ENCODE results near the gene C4orf54. TPM values are rescaled to one million over a fixed set of nuclear protein-coding genes. Genes with fewer than 3 reads are reported as not detected.

Gene C4orf54
- total and polyA plus RNA-seq, 2 of the 4 experiments (the other 2 are of a cell fraction): not detected

DNA sequence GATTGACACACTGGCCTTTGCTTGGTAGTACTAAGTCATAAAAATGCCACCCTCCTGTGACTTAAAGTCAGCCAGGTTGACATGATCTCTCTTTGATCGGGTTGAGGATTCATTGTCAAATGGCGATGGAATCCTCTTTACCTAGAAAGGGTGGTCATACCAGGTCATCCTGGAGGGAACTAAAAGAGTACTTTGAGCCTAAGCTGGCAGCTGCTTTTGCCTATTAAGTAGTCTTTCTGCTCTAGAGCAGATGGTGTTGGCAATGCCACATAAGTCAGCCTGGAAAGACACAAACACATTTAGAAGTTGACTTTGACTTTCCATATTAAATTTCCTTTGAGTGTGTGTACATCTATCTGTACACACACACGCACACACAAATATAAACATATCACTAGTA is 39.2 kb upstream of the C4orf54 start:
- DNase-seq: no peak
- POLR2A ChIA-PET (ENCODE audit: unreplicated experiment): no interaction called here
- Histone ChIP-seq H4K20me1 (ENCODE audit: insufficient read depth, low read length) (no peaks in the 10 kb centered on the region), H4K8ac (ENCODE audit: low read depth in 2 of 2, low read length in 2 of 2) (no peak overlapping the region), H4K91ac (ENCODE audit: insufficient read depth, low read depth, low read length) (no peak overlapping the region), H2AFZ (replicated peaks; ENCODE audit: low read length, poor library complexity) (no peak overlapping the region), H2BK15ac (ENCODE audit: low read depth, low read length) (no peak overlapping the region), H2BK5ac (ENCODE audit: low read depth, low read length, poor library complexity, severe bottlenecking) (no peak overlapping the region), H3K4me3 (ENCODE audit: insufficient read depth, low read depth, low read length) (no peak overlapping the region), H3K56ac (ENCODE audit: extremely low read depth, insufficient read depth, low read length) (no peak overlapping the region), H3K79me1 (ENCODE audit: low read depth in 1 of 2, low read length in 2 of 2) (no peaks in the 10 kb centered on the region), H3K9me3 (ENCODE audit: control insufficient read depth, insufficient read depth, low read length) (no peaks in the 10 kb centered on the region), H2AK5ac (ENCODE audit: low read depth, low read length) (no peak overlapping the region), H3K14ac (replicated peaks; ENCODE audit: low read depth, low read length) (no peak overlapping the region), H3K9ac (ENCODE audit: low read depth, low read length) (no peak overlapping the region), H2BK120ac (ENCODE audit: low read depth, low read length) (no peak overlapping the region), H3K27me3 (ENCODE audit: control insufficient read depth, insufficient read depth, low read length) (peaks cover 2% of the 10 kb centered on the region; the same call in 1 of the 2 replicates), H2AK9ac (replicated peaks; ENCODE audit: low read depth, low read length, poor library complexity) (no peak overlapping the region), H3K4me1 (ENCODE audit: control insufficient read depth, insufficient read depth, low read length) (no peaks in the 10 kb centered on the region), H3K36me3 (ENCODE audit: control insufficient read depth, insufficient read depth, low read length) (no peaks in the 10 kb centered on the region), H3K27ac (ENCODE audit: insufficient read depth, low read length) (no peak overlapping the region), H3K4ac (ENCODE audit: low read depth, low read length) (no peak overlapping the region), H3K9me1 (ENCODE audit: insufficient read depth, low read length) (no peaks in the 10 kb centered on the region), H3K18ac (ENCODE audit: low read depth, low read length) (no peak overlapping the region), H4K5ac (ENCODE audit: low read depth, low read length) (no peak overlapping the region), H3K4me2 (ENCODE audit: low read depth, low read length) (no peak overlapping the region), H2BK20ac (ENCODE audit: low read depth, low read length) (no peak overlapping the region), H3K23ac (ENCODE audit: low read depth, low read length) (no peak overlapping the region)
- WGBS, 2 experiments (ENCODE audit: extremely low coverage in 2 of 2, insufficient read length in 1 of 2): no CpG with 5 or more reads among the region's 3 CpGs
- no TSS peak for BruUV-seq (replicated peaks)
- in situ Hi-C loops (cut with MboI; ENCODE audit: low sequenced_read_pairs) (no loop called here), dilution Hi-C loops (cut with HindIII; ENCODE audit: low sequenced_read_pairs, unreplicated experiment) (no loop called here), intact Hi-C loops (cut with micrococcal nuclease) (no loop called here)
- TF ChIP-seq MAZ (IDR thresholded peaks at IDR 0.05; ENCODE audit: borderline replicate concordance, low read depth, low read length): no peak
- no peak for TF ChIP-seq RCOR1 (IDR thresholded peaks at IDR 0.05; ENCODE audit: insufficient replicate concordance, low read length)
- TF ChIP-seq NFE2L2 (IDR thresholded peaks at IDR 0.05; ENCODE audit: low read depth, low read length): no peak
- TF ChIP-seq CEBPB (IDR thresholded peaks at IDR 0.05; ENCODE audit: low read depth, low read length): no peak
- TF ChIP-seq, protein P1, sequence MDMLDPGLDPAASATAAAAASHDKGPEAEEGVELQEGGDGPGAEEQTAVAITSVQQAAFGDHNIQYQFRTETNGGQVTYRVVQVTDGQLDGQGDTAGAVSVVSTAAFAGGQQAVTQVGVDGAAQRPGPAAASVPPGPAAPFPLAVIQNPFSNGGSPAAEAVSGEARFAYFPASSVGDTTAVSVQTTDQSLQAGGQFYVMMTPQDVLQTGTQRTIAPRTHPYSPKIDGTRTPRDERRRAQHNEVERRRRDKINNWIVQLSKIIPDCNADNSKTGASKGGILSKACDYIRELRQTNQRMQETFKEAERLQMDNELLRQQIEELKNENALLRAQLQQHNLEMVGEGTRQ (IDR thresholded peaks at IDR 0.05; ENCODE audit: low read depth, low read length): no peak
- TF ChIP-seq, protein P2, sequence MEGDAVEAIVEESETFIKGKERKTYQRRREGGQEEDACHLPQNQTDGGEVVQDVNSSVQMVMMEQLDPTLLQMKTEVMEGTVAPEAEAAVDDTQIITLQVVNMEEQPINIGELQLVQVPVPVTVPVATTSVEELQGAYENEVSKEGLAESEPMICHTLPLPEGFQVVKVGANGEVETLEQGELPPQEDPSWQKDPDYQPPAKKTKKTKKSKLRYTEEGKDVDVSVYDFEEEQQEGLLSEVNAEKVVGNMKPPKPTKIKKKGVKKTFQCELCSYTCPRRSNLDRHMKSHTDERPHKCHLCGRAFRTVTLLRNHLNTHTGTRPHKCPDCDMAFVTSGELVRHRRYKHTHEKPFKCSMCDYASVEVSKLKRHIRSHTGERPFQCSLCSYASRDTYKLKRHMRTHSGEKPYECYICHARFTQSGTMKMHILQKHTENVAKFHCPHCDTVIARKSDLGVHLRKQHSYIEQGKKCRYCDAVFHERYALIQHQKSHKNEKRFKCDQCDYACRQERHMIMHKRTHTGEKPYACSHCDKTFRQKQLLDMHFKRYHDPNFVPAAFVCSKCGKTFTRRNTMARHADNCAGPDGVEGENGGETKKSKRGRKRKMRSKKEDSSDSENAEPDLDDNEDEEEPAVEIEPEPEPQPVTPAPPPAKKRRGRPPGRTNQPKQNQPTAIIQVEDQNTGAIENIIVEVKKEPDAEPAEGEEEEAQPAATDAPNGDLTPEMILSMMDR (conservative IDR thresholded peaks at IDR 0.05; ENCODE audit: low read depth, low read length): no peak
- TF ChIP-seq CHD1 (IDR thresholded peaks at IDR 0.05; ENCODE audit: low read depth, low read length): no peak
- no peak for TF ChIP-seq SMC3 (IDR thresholded peaks at IDR 0.05; ENCODE audit: low read depth, low read length)
- no peak for TF ChIP-seq MXI1 (IDR thresholded peaks at IDR 0.05; ENCODE audit: borderline replicate concordance, low read depth, low read length)
- TF ChIP-seq MAFK (IDR thresholded peaks at IDR 0.05; ENCODE audit: low read depth, low read length): no peak
- no peak for TF ChIP-seq BHLHE40 (IDR thresholded peaks at IDR 0.05; ENCODE audit: low read depth, low read length)
- no peak for TF ChIP-seq POLR2A (IDR thresholded peaks at IDR 0.05; ENCODE audit: low read depth, low read length)
- TF ChIP-seq RAD21 (IDR thresholded peaks at IDR 0.05; ENCODE audit: low read length): no peak
- no peak for TF ChIP-seq FOS (IDR thresholded peaks at IDR 0.05; ENCODE audit: low read depth, low read length)
- TF ChIP-seq RFX5 (IDR thresholded peaks at IDR 0.05; ENCODE audit: low read depth, low read length): no peak
- TF ChIP-seq, protein P3, sequence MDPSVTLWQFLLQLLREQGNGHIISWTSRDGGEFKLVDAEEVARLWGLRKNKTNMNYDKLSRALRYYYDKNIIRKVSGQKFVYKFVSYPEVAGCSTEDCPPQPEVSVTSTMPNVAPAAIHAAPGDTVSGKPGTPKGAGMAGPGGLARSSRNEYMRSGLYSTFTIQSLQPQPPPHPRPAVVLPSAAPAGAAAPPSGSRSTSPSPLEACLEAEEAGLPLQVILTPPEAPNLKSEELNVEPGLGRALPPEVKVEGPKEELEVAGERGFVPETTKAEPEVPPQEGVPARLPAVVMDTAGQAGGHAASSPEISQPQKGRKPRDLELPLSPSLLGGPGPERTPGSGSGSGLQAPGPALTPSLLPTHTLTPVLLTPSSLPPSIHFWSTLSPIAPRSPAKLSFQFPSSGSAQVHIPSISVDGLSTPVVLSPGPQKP (IDR thresholded peaks at IDR 0.05; ENCODE audit: borderline replicate concordance, low read depth, low read length): no peak
- CTCF ChIA-PET: interaction anchor here (0.9 to 1.4 kb wide), 2 partner anchors 11 to 18 kb away, joined by 3 read pairs; no protein-coding TSS in a partner anchor
- ATAC-seq (ENCODE audit: low read depth): no peak

Data from IMR-90 (cell line).